A673 (cell line): ENCODE data around the gene NRDC. TPM values are rescaled to one million over a fixed set of nuclear protein-coding genes. Genes with fewer than 3 reads are reported as not detected.
A peak's percentile ranks its signal among the peaks of the same experiment; 100 is the strongest.

ENCODE experiments used
- BruUV-seq: library from RNA; stranded (reverse); fragments of 400-500 nt; replicated peaks from 2 replicates; lab custom pipeline; 2021; lab: Mats Ljungman, UMichigan
- CTCF ChIA-PET: fragments of 300-600 bp; sonication (Branson Sonifier 250); formaldehyde crosslinking; loops from one replicate; lab custom pipeline; 2022; ENCODE audit warnings: antibody characterized with exemption; lab: Charles Lee
- POLR2A ChIA-PET: fragments of 300-600 bp; sonication (Branson Sonifier 250); formaldehyde crosslinking; loops from one replicate; lab custom pipeline; 2022; ENCODE audit warnings: antibody characterized with exemption; ENCODE audit not compliant: low non-redundant PET; lab: Charles Lee
- DNase-seq: peaks from one replicate; pipeline ENCODE4 v3.0.0-alpha.2; 2015; ENCODE audit warnings: low spot score
- H3K27ac ChIP-seq: fragments of 200-600 bp; sonication (generic); 2 replicates; pipeline ENCODE4 v1.5.1; 2016; ENCODE audit warnings: mixed run types, low read depth, mild to moderate bottlenecking, mixed read lengths, antibody characterized with exemption, low read length; ENCODE audit not compliant: poor library complexity, severe bottlenecking
- H3K27me3 ChIP-seq: fragments of 200-600 bp; sonication (generic); replicated peaks from 2 replicates; pipeline ENCODE4 v1.6.1; 2017; ENCODE audit warnings: mixed run types, low read depth, mild to moderate bottlenecking, mixed read lengths, antibody characterized with exemption, low read length; ENCODE audit not compliant: insufficient read depth, poor library complexity
- H3K36me3 ChIP-seq: fragments of 200-600 bp; sonication (generic); 2 replicates; pipeline ENCODE4 v1.6.1; 2016; ENCODE audit warnings: mixed run types, mild to moderate bottlenecking, mixed read lengths, antibody characterized with exemption, low read length; ENCODE audit not compliant: insufficient read depth, poor library complexity, severe bottlenecking
- H3K4me1 ChIP-seq: fragments of 200-600 bp; sonication (generic); 2 replicates; pipeline ENCODE4 v1.6.1; 2017; ENCODE audit warnings: mixed run types, mild to moderate bottlenecking, mixed read lengths, antibody characterized with exemption, low read length; ENCODE audit not compliant: insufficient read depth, poor library complexity, severe bottlenecking
- H3K4me3 ChIP-seq: fragments of 200-600 bp; sonication (generic); 2 replicates; pipeline ENCODE4 v1.5.1; 2016; ENCODE audit warnings: low read depth, mixed run types, mild to moderate bottlenecking, mixed read lengths, low read length; ENCODE audit not compliant: poor library complexity, severe bottlenecking
- H3K9me3 ChIP-seq: fragments of 200-600 bp; sonication (generic); 2 replicates; pipeline ENCODE4 v1.6.1; 2016; ENCODE audit warnings: mixed run types, low read depth, mild to moderate bottlenecking, mixed read lengths, antibody characterized with exemption, low read length; ENCODE audit not compliant: poor library complexity, severe bottlenecking
- CTCF ChIP-seq: fragments of 300-800, 200-600 bp; sonication (generic); conservative IDR thresholded peaks from 2 replicates; pipeline ENCODE4 v1.5.1; 2017; ENCODE audit warnings: low read depth, mild to moderate bottlenecking, antibody characterized with exemption, low read length, moderate library complexity, mixed read lengths
- EZH2 ChIP-seq: fragments of 200-600 bp; sonication (generic); IDR thresholded peaks from 2 replicates; pipeline ENCODE4 v1.6.1; 2017; ENCODE audit warnings: borderline replicate concordance, low read depth, mild to moderate bottlenecking, mixed read lengths, antibody characterized with exemption, low read length; ENCODE audit not compliant: poor library complexity, severe bottlenecking
- intact Hi-C: fragments of 100-400 bp; cut with micrococcal nuclease; formaldehyde crosslinking; loops from one replicate; pipeline ENCODE4 v1.10.0; 2022; ENCODE audit not compliant: unreplicated experiment
- total RNA-seq: library from RNA; stranded (reverse); gene quantifications from 2 replicates; pipeline ENCODE4 v1.2.3, GENCODE V29; 2021

NRDC gene
- total RNA-seq, 1 experiment from 2014 or later = 1,009 TPM

GRCh38 chr1:51863384-51863783, 15.1 kb downstream of the NRDC start:
- Histone ChIP-seq H3K4me1 (peaks cover 56% of the 10 kb centered on the region), H3K9me3 (no peaks in the 10 kb centered on the region), H3K27me3 (no peaks in the 10 kb centered on the region), H3K4me3 (no peak overlapping the region), H3K27ac (peak overlapping the region; percentile 1), H3K36me3 (peaks cover 22% of the 10 kb centered on the region)
- ChIA-PET POLR2A (interaction anchor here (0.7 kb wide), 1 partner anchor 13 kb away, joined by 5 read pairs; no protein-coding TSS in a partner anchor), CTCF (no interaction called here)
- DNase-seq = no peak
- TF ChIP-seq CTCF (no peak), EZH2 (no peak)
- intact Hi-C loops = no loop called here
- no TSS peak for BruUV-seq

- POLR2A ChIA-PET = no interaction called here
- peak overlapping the region; percentile 35 for H3K27ac ChIP-seq
- no peak overlapping the region for H3K4me3 ChIP-seq
- H3K27me3 ChIP-seq = no peaks in the 10 kb centered on the region
- H3K36me3 ChIP-seq = peaks cover 22% of the 10 kb centered on the region
- no TSS peak for BruUV-seq
- H3K4me1 ChIP-seq = peaks cover 53% of the 10 kb centered on the region
- intact Hi-C loops = no loop called here
- no peaks in the 10 kb centered on the region for H3K9me3 ChIP-seq
- TF ChIP-seq CTCF (no peak), EZH2 (no peak)
- CTCF ChIA-PET = no interaction called here
- no peak for DNase-seq
Measured at GRCh38 chr1:51861669-51862068, 16.9 kb downstream of the NRDC start.

- DNase-seq = no peak
- BruUV-seq = no TSS peak
- no peak overlapping the region for H3K4me3 ChIP-seq
- no peak for TF ChIP-seq EZH2
- no peak for TF ChIP-seq CTCF
- H3K27me3 ChIP-seq = no peaks in the 10 kb centered on the region
- peaks cover 41% of the 10 kb centered on the region for H3K4me1 ChIP-seq
- no peak overlapping the region for H3K27ac ChIP-seq
- intact Hi-C loops = no loop called here
- ChIA-PET CTCF (no interaction called here), POLR2A (interaction anchor here (0.5 to 0.7 kb wide), 2 partner anchors 11 to 106 kb away, joined by 3 to 6 read pairs; no protein-coding TSS in a partner anchor)
- H3K36me3 ChIP-seq = peaks cover 35% of the 10 kb centered on the region
- no peaks in the 10 kb centered on the region for H3K9me3 ChIP-seq
Measured at GRCh38 chr1:51859735-51860134, 18.8 kb downstream of the NRDC start.
